Tibial artery (tissue), 4 donors: ENCODE measurements around the gene ADTRP.

Experiments used
- DNase-seq, 2 donors: peaks; one replicate each; pipeline ENCODE4 v3.0.0-alpha.2; 2019
- H3K27ac ChIP-seq, 2 donors: fragments of 200-600 bp; sonication (generic) in 1 of 2; 1 replicate in 1 of 2; 2 replicates in 1 of 2; pipeline ENCODE4 v1.5.1; 2018 to 2019; ENCODE audit warnings: mild to moderate bottlenecking in 1 of 2
- H3K27me3 ChIP-seq, 2 donors: fragments of 200-600 bp; sonication (generic) in 1 of 2; one replicate each; pipeline versions ENCODE4 v1.5.1 to v1.6.0; 2016 to 2019
- H3K36me3 ChIP-seq, 3 donors: fragments of 200-600 bp; sonication (generic) in 2 of 3; one replicate each; pipeline ENCODE4 v1.5.1; 2016 to 2019; ENCODE audit warnings: mild to moderate bottlenecking in 2 of 3
- H3K4me1 ChIP-seq, 4 donors: fragments of 200-600 bp; sonication (generic) in 2 of 4; 1 replicate in 3 of 4; 2 replicates in 1 of 4; pipeline ENCODE4 v1.5.1; 2016 to 2019
- H3K4me3 ChIP-seq, 2 donors: fragments of 200-600 bp; sonication (generic) in 1 of 2; 1 replicate in 1 of 2; 2 replicates in 1 of 2; pipeline ENCODE4 v1.5.1; 2018 to 2019; ENCODE audit warnings: mild to moderate bottlenecking in 2 of 2
- H3K9me3 ChIP-seq, 3 donors: fragments of 200-600 bp; sonication (generic) in 1 of 3; one replicate each; pipeline ENCODE4 v1.5.1; 2016 to 2019
- intact Hi-C: fragments of 100-400 bp; cut with DNase I; formaldehyde crosslinking; loops from one replicate; pipeline ENCODE4 v1.15.0; 2023; ENCODE audit warnings: low total_unique reads
- TF ChIP-seq, protein P1 (sequence below), 2 experiments: fragments of 200-600 bp in 1 of 2; fragments of 450-650 bp in 1 of 2; IDR thresholded peaks; one replicate each; pipeline ENCODE4 v1.5.1; 2017 to 2019; ENCODE audit warnings: antibody characterized with exemption in 2 of 2, mild to moderate bottlenecking in 1 of 2, moderate library complexity in 1 of 2

The ADTRP gene

DNA sequence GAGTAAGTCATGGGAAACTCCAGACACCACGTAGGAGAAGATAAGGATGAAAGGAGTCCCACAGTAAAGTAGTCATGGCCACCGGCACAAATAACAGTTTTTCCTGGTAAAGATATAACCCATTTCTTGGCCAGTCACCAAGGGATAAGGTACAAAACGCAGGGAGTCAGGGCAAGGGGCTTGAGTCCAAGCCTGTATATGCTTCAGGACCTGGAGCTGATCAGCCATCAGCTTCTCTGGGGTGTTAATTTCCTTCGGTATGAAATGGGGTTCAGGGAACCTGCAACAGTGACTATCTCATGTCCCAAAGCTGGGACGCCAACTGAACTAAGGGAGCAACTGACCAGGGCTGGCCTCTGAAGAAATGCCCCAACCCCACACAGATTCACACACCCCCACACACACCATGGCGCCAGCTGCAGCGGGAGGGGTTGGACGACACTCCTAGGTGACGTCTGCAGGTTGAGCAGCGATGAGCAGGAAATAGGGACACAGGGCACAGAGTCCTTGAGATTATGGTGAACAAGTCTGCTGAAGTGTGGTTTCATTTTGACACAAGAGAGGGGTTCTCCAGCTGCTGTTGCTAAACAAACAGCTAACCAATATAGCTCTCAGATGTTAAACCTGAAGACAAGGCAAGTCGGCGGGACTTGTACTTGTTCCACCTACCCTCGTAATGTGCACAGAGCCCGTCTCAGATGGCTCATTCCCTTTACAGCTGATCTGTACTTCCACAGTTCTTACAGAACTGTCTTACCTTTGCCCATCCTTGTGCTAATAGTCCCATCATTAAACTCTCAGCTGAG is 7.4 kb upstream of the ADTRP start:
- no peak for DNase-seq
- intact Hi-C loops: no loop called here
- H3K4me3 ChIP-seq: no peak overlapping the region
- no peaks in the 10 kb centered on the region for H3K9me3 ChIP-seq
- no peaks in the 10 kb centered on the region for H3K36me3 ChIP-seq
- TF ChIP-seq, protein P1, sequence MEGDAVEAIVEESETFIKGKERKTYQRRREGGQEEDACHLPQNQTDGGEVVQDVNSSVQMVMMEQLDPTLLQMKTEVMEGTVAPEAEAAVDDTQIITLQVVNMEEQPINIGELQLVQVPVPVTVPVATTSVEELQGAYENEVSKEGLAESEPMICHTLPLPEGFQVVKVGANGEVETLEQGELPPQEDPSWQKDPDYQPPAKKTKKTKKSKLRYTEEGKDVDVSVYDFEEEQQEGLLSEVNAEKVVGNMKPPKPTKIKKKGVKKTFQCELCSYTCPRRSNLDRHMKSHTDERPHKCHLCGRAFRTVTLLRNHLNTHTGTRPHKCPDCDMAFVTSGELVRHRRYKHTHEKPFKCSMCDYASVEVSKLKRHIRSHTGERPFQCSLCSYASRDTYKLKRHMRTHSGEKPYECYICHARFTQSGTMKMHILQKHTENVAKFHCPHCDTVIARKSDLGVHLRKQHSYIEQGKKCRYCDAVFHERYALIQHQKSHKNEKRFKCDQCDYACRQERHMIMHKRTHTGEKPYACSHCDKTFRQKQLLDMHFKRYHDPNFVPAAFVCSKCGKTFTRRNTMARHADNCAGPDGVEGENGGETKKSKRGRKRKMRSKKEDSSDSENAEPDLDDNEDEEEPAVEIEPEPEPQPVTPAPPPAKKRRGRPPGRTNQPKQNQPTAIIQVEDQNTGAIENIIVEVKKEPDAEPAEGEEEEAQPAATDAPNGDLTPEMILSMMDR (IDR thresholded peaks at IDR 0.05): no peak
- no peaks in the 10 kb centered on the region for H3K4me1 ChIP-seq
- H3K27ac ChIP-seq: no peak overlapping the region
- H3K27me3 ChIP-seq: no peaks in the 10 kb centered on the region

DNA sequence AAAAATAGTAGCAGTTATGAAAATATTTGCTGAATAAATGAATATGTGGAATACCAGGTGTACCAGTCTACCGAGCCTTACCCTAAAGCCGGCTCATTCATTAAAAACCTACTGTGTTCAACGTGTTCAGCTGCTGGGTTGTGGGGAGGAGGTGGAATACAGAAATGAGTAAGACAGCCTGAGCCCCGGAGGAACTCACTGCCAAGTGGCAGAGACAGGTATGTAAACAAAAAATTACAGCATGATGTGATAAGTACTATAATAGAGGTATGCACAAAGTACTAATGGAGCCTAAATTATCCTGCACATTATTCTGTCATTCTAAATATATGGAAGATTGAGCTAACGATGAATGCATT is 6.8 kb upstream of the ADTRP start:
- no peak for DNase-seq
- TF ChIP-seq, protein P1 (IDR thresholded peaks at IDR 0.05): no peak
- H3K4me1 ChIP-seq: no peaks in the 10 kb centered on the region
- H3K4me3 ChIP-seq: no peak overlapping the region
- H3K27me3 ChIP-seq: no peaks in the 10 kb centered on the region
- intact Hi-C loops: no loop called here
- H3K36me3 ChIP-seq: no peaks in the 10 kb centered on the region
- H3K9me3 ChIP-seq: no peaks in the 10 kb centered on the region
- no peak overlapping the region for H3K27ac ChIP-seq

DNA sequence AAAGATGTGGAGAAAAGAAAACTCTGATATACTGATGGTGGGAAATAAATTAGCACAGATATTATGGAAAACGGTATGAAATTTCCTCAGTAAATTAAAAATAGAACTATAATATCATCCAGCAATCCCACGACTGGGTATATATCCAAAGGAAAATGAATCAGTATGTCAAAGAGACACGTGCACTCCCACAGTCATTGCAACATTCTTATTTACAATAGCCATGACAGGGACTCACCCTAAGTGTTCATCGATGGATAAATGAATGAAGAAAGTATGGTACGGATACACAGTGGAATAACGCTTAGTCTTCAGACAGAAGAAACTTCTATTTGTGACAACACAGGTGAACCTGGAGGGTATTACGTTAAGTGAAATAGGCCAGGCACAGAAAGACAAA is 5.7 kb upstream of the ADTRP start:
- H3K27me3 ChIP-seq: no peaks in the 10 kb centered on the region
- peaks cover 0 to 2% (median 0%) of the 10 kb centered on the region in 4 donors for H3K4me1 ChIP-seq
- no peak overlapping the region for H3K27ac ChIP-seq
- H3K9me3 ChIP-seq: no peaks in the 10 kb centered on the region
- TF ChIP-seq, protein P1 (IDR thresholded peaks at IDR 0.05): no peak
- no peak for DNase-seq
- H3K4me3 ChIP-seq: no peak overlapping the region
- H3K36me3 ChIP-seq: no peaks in the 10 kb centered on the region
- intact Hi-C loops: no loop called here

DNA sequence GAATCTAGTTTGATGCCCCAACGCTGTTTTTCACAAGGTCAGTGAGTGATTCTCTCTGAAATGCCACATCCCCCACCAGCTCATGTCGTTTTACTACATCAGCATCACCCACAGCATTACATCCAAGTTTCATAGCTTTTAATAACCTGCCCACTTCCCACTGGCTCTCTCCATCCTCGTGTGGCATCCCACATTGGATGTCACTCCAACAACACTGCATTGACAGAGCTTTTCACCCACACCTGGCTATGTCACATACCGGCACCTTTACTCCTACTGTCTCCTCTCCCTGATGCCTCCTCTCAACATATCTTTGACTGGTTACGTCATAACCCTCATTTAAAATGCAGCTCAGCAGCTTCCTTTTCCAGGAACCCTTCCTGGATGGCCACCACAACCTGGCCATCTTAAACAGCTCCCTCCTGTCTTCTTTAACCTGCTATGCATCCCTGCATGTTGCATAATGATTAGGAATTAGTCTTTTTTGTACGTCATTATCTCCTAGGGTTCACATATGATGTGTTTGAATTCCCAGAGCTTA is 5.0 kb upstream of the ADTRP start:
- TF ChIP-seq, protein P1 (IDR thresholded peaks at IDR 0.05): no peak
- no peaks in the 10 kb centered on the region for H3K27me3 ChIP-seq
- no peak overlapping the region for H3K27ac ChIP-seq
- no peak overlapping the region for H3K4me3 ChIP-seq
- no peaks in the 10 kb centered on the region for H3K9me3 ChIP-seq
- no peaks in the 10 kb centered on the region for H3K36me3 ChIP-seq
- H3K4me1 ChIP-seq: peaks cover 0 to 9% (median 0%) of the 10 kb centered on the region in 4 donors
- DNase-seq: no peak
- intact Hi-C loops: no loop called here

DNA sequence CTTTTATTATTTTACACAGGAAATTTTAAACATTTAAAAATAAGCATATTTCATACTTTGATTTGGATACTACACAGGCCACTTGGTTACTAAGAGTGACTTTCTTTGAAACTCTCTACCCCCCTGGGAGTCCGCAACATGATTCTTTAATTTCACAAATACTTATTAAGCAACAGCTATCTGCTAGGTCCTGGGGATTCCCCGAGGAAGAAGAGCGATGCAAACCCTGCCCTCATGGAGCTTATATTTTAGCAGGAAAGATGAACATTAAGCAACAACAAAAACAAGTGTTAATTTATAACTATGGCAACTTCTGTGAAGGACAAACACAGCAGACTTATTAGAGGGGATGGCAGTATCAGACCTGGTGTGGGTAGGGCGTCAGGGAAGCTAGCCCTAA is 3.9 kb upstream of the ADTRP start:
- intact Hi-C loops: no loop called here

More for the DNA sequence above, 3.9 kb upstream of the ADTRP start:
- DNase-seq: no peak
- H3K9me3 ChIP-seq: no peaks in the 10 kb centered on the region
- H3K4me1 ChIP-seq: peaks cover 0 to 9% (median 0%) of the 10 kb centered on the region in 4 donors
- no peaks in the 10 kb centered on the region for H3K36me3 ChIP-seq
- H3K4me3 ChIP-seq: no peak overlapping the region
- H3K27me3 ChIP-seq: no peaks in the 10 kb centered on the region
- no peak overlapping the region for H3K27ac ChIP-seq
- TF ChIP-seq, protein P1 (IDR thresholded peaks at IDR 0.05): no peak
